ENCODE data around the gene TMPRSS7.

TMPRSS7 gene

DNA sequence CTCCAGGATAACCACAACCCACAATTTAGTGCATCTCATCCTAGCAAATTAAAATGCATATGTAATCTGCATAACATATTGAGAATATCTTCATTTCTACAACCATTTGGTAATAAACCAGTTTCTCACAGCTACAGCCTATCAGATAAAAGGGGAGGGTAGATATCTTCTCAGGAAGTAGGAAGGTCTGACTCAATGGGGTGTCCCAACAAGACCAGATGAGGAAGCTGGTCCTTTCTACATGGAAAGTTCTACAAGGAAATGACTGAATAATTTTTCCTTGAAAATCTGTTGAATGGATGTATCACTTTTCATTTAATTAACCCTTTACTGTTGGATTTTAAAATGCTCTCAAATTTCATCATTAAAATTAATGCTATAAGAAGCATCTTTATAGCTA, 17.4 kb upstream of the TMPRSS7 start:
- no peak overlapping the region for H3K27ac ChIP-seq
- H3K4me3 ChIP-seq (ENCODE audit: low read depth, low read length): no peak overlapping the region
- TF ChIP-seq, protein P1, sequence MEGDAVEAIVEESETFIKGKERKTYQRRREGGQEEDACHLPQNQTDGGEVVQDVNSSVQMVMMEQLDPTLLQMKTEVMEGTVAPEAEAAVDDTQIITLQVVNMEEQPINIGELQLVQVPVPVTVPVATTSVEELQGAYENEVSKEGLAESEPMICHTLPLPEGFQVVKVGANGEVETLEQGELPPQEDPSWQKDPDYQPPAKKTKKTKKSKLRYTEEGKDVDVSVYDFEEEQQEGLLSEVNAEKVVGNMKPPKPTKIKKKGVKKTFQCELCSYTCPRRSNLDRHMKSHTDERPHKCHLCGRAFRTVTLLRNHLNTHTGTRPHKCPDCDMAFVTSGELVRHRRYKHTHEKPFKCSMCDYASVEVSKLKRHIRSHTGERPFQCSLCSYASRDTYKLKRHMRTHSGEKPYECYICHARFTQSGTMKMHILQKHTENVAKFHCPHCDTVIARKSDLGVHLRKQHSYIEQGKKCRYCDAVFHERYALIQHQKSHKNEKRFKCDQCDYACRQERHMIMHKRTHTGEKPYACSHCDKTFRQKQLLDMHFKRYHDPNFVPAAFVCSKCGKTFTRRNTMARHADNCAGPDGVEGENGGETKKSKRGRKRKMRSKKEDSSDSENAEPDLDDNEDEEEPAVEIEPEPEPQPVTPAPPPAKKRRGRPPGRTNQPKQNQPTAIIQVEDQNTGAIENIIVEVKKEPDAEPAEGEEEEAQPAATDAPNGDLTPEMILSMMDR (IDR thresholded peaks at IDR 0.05): no peak

DNA sequence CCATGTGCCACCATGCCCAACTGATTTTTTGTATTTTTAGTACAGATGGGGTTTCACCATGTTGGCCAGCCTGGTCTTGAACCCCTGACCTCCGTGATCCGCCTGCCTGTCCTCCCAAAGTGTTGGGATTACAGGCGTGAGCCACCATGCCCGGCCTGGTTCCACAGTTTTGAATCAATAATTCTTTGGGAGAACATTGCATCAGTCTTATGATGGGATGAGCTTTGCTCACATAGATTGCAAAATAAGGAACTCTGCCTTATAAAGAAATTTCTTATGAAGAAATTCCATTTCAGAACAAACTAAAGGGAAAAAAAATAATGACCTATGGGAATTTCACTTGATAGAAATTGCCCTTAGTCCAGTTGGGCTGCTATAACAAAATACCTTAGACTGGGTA, 15.8 kb upstream of the TMPRSS7 start:
- TF ChIP-seq, protein P1 (IDR thresholded peaks at IDR 0.05): no peak
- H3K36me3 ChIP-seq (ENCODE audit: control insufficient read depth, insufficient read depth, low read length): no peaks in the 10 kb centered on the region

More for the DNA sequence above, 17.4 kb upstream of the TMPRSS7 start:
- Histone ChIP-seq H3K4me1 (no peaks in the 10 kb centered on the region), H3K9ac (no peak overlapping the region), H2AFZ (no peak overlapping the region), H3K27me3 (ENCODE audit: control insufficient read depth, insufficient read depth, low read length) (no peaks in the 10 kb centered on the region), H3K79me2 (no peaks in the 10 kb centered on the region), H3K4me2 (ENCODE audit: low read length) (no peak overlapping the region), H3K9me3 (ENCODE audit: control insufficient read depth, low read length) (no peaks in the 10 kb centered on the region), H3K36me3 (ENCODE audit: control insufficient read depth, insufficient read depth, low read length) (no peaks in the 10 kb centered on the region)

DNA sequence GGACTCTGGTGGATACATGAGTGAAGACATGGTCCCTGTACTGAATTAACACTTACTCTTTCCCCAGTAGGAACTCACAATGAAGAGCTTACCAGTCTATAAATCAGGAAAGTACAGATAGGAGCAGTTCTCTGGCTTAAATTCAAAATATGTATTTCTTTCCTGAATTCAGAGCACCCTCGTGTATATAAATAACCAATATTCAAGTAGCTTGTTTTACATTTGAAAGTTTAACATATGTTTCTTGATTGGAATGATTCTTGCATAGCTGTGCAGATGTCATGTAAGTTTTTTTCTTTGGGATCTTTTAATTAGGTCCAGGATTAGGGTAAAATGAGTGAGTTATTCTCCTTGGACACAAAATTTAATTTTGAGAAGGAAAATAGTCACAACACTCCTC, 14.8 kb upstream of the TMPRSS7 start:
- Histone ChIP-seq H3K9ac (no peak overlapping the region), H2AFZ (no peak overlapping the region), H3K4me3 (ENCODE audit: low read depth, low read length) (no peak overlapping the region), H3K9me3 (ENCODE audit: control insufficient read depth, low read length) (no peaks in the 10 kb centered on the region), H3K79me2 (no peaks in the 10 kb centered on the region), H3K27me3 (ENCODE audit: control insufficient read depth, insufficient read depth, low read length) (no peaks in the 10 kb centered on the region), H3K4me2 (ENCODE audit: low read length) (no peak overlapping the region), H3K27ac (no peak overlapping the region), H3K4me1 (no peaks in the 10 kb centered on the region), H3K36me3 (ENCODE audit: control insufficient read depth, insufficient read depth, low read length) (no peaks in the 10 kb centered on the region)
- TF ChIP-seq, protein P1 (IDR thresholded peaks at IDR 0.05): no peak

More for the DNA sequence above, 15.8 kb upstream of the TMPRSS7 start:
- H3K9me3 ChIP-seq (ENCODE audit: control insufficient read depth, low read length): no peaks in the 10 kb centered on the region
- no peak overlapping the region for H3K4me2 ChIP-seq (ENCODE audit: low read length)
- no peak overlapping the region for H2AFZ ChIP-seq
- H3K4me3 ChIP-seq (ENCODE audit: low read depth, low read length): no peak overlapping the region
- no peak overlapping the region for H3K9ac ChIP-seq
- H3K27ac ChIP-seq: no peak overlapping the region
- no peaks in the 10 kb centered on the region for H3K4me1 ChIP-seq
- no peaks in the 10 kb centered on the region for H3K79me2 ChIP-seq
- no peaks in the 10 kb centered on the region for H3K27me3 ChIP-seq (ENCODE audit: control insufficient read depth, insufficient read depth, low read length)

DNA sequence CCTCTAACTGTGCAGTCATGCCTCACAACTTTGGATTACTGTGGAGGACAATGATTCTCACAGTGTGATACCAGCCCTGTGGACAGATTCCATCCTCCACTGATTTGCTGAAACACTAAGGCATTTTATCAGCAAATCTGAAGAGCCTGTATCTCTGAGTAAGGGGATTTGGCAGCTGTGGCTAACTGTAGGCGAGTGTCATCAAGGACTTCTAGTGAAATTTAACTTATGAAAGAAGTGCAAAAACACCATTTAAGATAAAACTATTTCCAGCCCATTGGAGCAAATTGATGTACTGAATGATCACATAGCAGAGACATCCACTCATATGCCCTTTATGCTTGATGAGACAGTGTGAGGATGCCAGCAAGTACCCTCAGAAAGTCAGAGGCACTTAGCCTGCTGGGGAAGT, 13.9 kb upstream of the TMPRSS7 start:
- Histone ChIP-seq H3K79me2 (no peaks in the 10 kb centered on the region), H3K36me3 (ENCODE audit: control insufficient read depth, insufficient read depth, low read length) (no peaks in the 10 kb centered on the region), H3K4me3 (ENCODE audit: low read depth, low read length) (no peak overlapping the region), H3K4me1 (no peaks in the 10 kb centered on the region), H2AFZ (no peak overlapping the region), H3K27me3 (ENCODE audit: control insufficient read depth, insufficient read depth, low read length) (no peaks in the 10 kb centered on the region), H3K9me3 (ENCODE audit: control insufficient read depth, low read length) (no peaks in the 10 kb centered on the region), H3K4me2 (ENCODE audit: low read length) (no peak overlapping the region), H3K27ac (no peak overlapping the region), H3K9ac (no peak overlapping the region)
- TF ChIP-seq, protein P1 (IDR thresholded peaks at IDR 0.05): no peak

DNA sequence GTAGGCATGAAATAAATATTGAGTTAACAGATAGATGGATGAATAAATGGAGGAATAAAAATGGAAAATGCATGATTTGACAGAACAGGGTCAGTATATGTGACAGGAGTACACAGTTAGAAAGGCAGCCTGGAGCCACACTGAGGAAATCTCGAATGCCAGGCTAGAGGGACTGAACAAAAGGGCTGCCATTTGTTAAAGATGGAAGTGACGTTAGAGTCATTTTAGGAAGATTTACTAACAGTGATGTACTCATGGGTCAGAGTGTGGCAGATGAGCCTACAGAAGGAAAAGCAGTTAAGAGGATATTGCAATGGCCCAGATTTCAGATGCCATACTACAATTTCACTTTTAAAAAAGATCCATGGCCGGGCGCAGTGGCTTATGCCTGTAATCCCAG, 7.4 kb upstream of the TMPRSS7 start:
- no peak overlapping the region for H3K9ac ChIP-seq
- H3K4me3 ChIP-seq (ENCODE audit: low read depth, low read length): no peak overlapping the region
- TF ChIP-seq, protein P1 (IDR thresholded peaks at IDR 0.05): no peak
- no peak overlapping the region for H3K4me2 ChIP-seq (ENCODE audit: low read length)
- no peaks in the 10 kb centered on the region for H3K79me2 ChIP-seq
- no peak overlapping the region for H2AFZ ChIP-seq
- H3K9me3 ChIP-seq (ENCODE audit: control insufficient read depth, low read length): no peaks in the 10 kb centered on the region
- H3K27ac ChIP-seq: no peak overlapping the region
- H3K4me1 ChIP-seq: no peaks in the 10 kb centered on the region
- no peaks in the 10 kb centered on the region for H3K27me3 ChIP-seq (ENCODE audit: control insufficient read depth, insufficient read depth, low read length)
- H3K36me3 ChIP-seq (ENCODE audit: control insufficient read depth, insufficient read depth, low read length): no peaks in the 10 kb centered on the region

All from parathyroid adenoma (tissue), 2 donors.